Naive thymus-derived CD8-positive, alpha-beta T cell (primary cell): ENCODE results near the gene SCN5A. TPM values are rescaled to one million over a fixed set of nuclear protein-coding genes. Genes with fewer than 3 reads are reported as not detected.

Source experiments
- ATAC-seq, 2 donors: fragments of 150-1000 bp; cut with Tn5 transposase in 1 of 2; sonication (Bioruptor Pico), chemical (Tn5 transposase) in 1 of 2; 1 replicate in 1 of 2; 2 replicates in 1 of 2; pipeline ENCODE4 v1.10.0; 2021; ENCODE audit warnings: mild to moderate bottlenecking in 2 of 2, moderate library complexity in 2 of 2
- POLR2A ChIA-PET: fragments of 350-600 bp; sonication (Branson Sonifier 250); formaldehyde crosslinking; loops from one replicate; lab custom pipeline; 2021; ENCODE audit warnings: antibody characterized with exemption; lab: Charles Lee
- DNase-seq, 10 donors: peaks; one replicate each; pipeline versions ENCODE4 v3.0.0 to v3.0.0-alpha.2; 2020 to 2022
- H3K27ac Mint-ChIP-seq, 10 donors: one replicate each; pipeline ENCODE4 v1.8.0; 2020 to 2022; ENCODE audit warnings: mild to moderate bottlenecking in 10 of 10, mixed read lengths in 10 of 10, moderate library complexity in 4 of 10, inconsistent platforms in 1 of 10
- H3K27me3 Mint-ChIP-seq, 5 donors: one replicate each; pipeline ENCODE4 v1.8.0; 2021 to 2022; ENCODE audit warnings: mixed read lengths in 5 of 5
- H3K36me3 Mint-ChIP-seq, 3 donors: one replicate each; pipeline ENCODE4 v1.8.0; 2020 to 2022; ENCODE audit warnings: mixed read lengths in 3 of 3, mild to moderate bottlenecking in 2 of 3, inconsistent platforms in 1 of 3
- H3K4me1 Mint-ChIP-seq, 4 donors: one replicate each; pipeline ENCODE4 v1.8.0; 2021 to 2022; ENCODE audit warnings: mixed read lengths in 4 of 4
- H3K4me3 Mint-ChIP-seq, 10 donors: one replicate each; pipeline ENCODE4 v1.8.0; 2020 to 2022; ENCODE audit warnings: mild to moderate bottlenecking in 10 of 10, mixed read lengths in 10 of 10, moderate library complexity in 6 of 10, inconsistent platforms in 1 of 10
- H3K9me3 Mint-ChIP-seq, 9 donors: one replicate each; pipeline ENCODE4 v1.8.0; 2020 to 2022; ENCODE audit warnings: mixed read lengths in 9 of 9, mild to moderate bottlenecking in 3 of 9, inconsistent platforms in 1 of 9, moderate library complexity in 1 of 9
- polyA plus RNA-seq, 3 donors: library from polyadenylated mRNA; unstranded; fragments of 300-500 nt; fragmentation: Illumina TruSeq; gene quantifications; one replicate each; pipeline ENCODE4 v1.2.3, GENCODE V29; 2021
- total RNA-seq, 8 experiments: library from RNA in 2 of 8; stranded (reverse) in 2 of 8; gene quantifications; one replicate each; pipeline ENCODE4 v1.2.3 and lab custom pipeline; 2021 to 2026

SCN5A gene
- total and polyA plus RNA-seq, 5 experiments from 2014 or later: 0.25 to 0.55 TPM; not detected in 3

- H3K4me1 Mint-ChIP-seq: no peaks in the 10 kb centered on the region
- POLR2A ChIA-PET: no interaction called here
- no peak overlapping the region for H3K27ac Mint-ChIP-seq
- no peak overlapping the region for H3K4me3 Mint-ChIP-seq
- peaks cover 0 to 4% (median 0%) of the 10 kb centered on the region in 9 donors for H3K9me3 Mint-ChIP-seq
- peaks cover 0 to 2% (median under 1%) of the 10 kb centered on the region in 5 donors for H3K27me3 Mint-ChIP-seq
- ATAC-seq (no peak), DNase-seq (peak in 1 of 10 donors; percentile 61)
- H3K36me3 Mint-ChIP-seq: no peaks in the 10 kb centered on the region
Measured at GRCh38 chr3:38603731-38604131, 45.8 kb downstream of the SCN5A start.

GRCh38 chr3:38602576-38603250 is 46.8 kb downstream of the SCN5A start:
- peaks cover 0 to 1% (median 0%) of the 10 kb centered on the region in 4 donors for H3K4me1 Mint-ChIP-seq
- ATAC-seq (no peak), DNase-seq (peak in 1 of 10 donors; percentile 34)
- no peak overlapping the region for H3K4me3 Mint-ChIP-seq
- H3K9me3 Mint-ChIP-seq: peaks cover 0 to 4% (median 0%) of the 10 kb centered on the region in 9 donors
- peaks cover 6 to 12% (median 11%) of the 10 kb centered on the region in 5 donors for H3K27me3 Mint-ChIP-seq
- no peaks in the 10 kb centered on the region for H3K36me3 Mint-ChIP-seq
- POLR2A ChIA-PET: no interaction called here
- no peak overlapping the region for H3K27ac Mint-ChIP-seq

- no peak for ATAC-seq
- H3K9me3 Mint-ChIP-seq: peaks cover 0 to 4% (median 0%) of the 10 kb centered on the region in 9 donors
- no peak overlapping the region for H3K4me3 Mint-ChIP-seq
- H3K27ac Mint-ChIP-seq: no peak overlapping the region
- H3K27me3 Mint-ChIP-seq: peaks cover 9 to 19% (median 17%) of the 10 kb centered on the region in 5 donors
- H3K36me3 Mint-ChIP-seq: no peaks in the 10 kb centered on the region
- POLR2A ChIA-PET: no interaction called here
- DNase-seq: peak in 1 of 10 donors; percentile 22
- peaks cover 0 to 1% (median 0%) of the 10 kb centered on the region in 4 donors for H3K4me1 Mint-ChIP-seq
Measured at GRCh38 chr3:38601956-38602550, 47.4 kb downstream of the SCN5A start.

- ATAC-seq (no peak), DNase-seq (peak in 1 of 10 donors; percentile 13)
- Mint-ChIP-seq H3K9me3 (peaks cover 0 to 4% (median 0%) of the 10 kb centered on the region in 9 donors), H3K4me3 (no peak overlapping the region), H3K4me1 (peaks cover 0 to 1% (median 0%) of the 10 kb centered on the region in 4 donors), H3K36me3 (no peaks in the 10 kb centered on the region), H3K27ac (no peak overlapping the region), H3K27me3 (peaks cover 12 to 27% (median 21%) of the 10 kb centered on the region in 5 donors)
- POLR2A ChIA-PET: no interaction called here
Measured at GRCh38 chr3:38600551-38600950, 48.9 kb downstream of the SCN5A start.

DNA sequence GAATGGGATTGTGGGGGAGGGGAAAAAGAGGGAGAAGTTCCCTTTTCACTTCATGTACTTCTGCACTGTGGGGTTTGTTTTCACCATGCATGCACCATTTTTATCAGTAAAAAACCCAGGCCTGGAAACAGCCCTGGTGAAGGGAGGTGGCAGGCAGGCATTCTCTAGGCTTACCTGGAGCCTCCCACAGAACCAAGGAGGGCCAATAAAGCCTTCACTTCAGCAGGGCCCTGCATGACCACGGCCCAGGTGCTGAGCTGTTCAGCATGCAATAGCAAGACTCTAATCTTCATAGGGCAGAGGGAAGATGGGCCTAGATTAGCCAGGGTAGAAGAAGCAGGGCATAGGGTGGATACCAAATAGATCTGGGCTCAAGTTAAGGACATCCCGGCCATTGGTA is 49.6 kb downstream of the SCN5A start:
- Mint-ChIP-seq H3K4me1 (peaks cover 0 to 1% (median 0%) of the 10 kb centered on the region in 4 donors), H3K9me3 (peaks cover 0 to 4% (median 0%) of the 10 kb centered on the region in 9 donors), H3K4me3 (no peak overlapping the region), H3K27me3 (peaks cover 12 to 27% (median 25%) of the 10 kb centered on the region in 5 donors), H3K27ac (no peak overlapping the region), H3K36me3 (no peaks in the 10 kb centered on the region)
- DNase-seq: peak in 1 of 10 donors; percentile 4
- no peak for ATAC-seq
- POLR2A ChIA-PET: no interaction called here

DNA sequence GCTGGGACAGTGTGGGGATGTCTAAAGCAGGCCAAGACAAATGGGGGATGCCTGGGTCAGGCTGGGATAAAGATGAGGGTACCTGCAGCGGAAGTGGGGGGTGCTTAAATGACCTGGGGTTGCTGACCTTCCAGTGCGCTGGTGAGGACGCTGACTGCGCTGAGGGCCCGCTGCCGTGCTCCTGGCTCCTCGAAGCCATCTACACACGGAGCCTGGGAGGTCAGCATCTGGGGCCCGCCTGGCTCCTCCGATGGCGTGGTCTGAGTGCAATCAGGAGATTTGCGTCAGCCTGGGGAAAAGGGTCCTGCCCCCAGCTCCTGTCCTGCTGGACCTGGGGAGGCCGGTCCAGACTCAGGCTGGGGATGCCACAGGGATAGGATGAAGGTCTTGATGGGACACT is 50.7 kb downstream of the SCN5A start:
- Mint-ChIP-seq H3K36me3 (no peaks in the 10 kb centered on the region), H3K27ac (peak overlapping the region in 1 of 10 donors; percentile 16), H3K4me3 (no peak overlapping the region), H3K27me3 (peaks cover 12 to 27% (median 27%) of the 10 kb centered on the region in 5 donors), H3K9me3 (peaks cover 0 to 4% (median 0%) of the 10 kb centered on the region in 9 donors), H3K4me1 (peaks cover 0 to 1% (median 0%) of the 10 kb centered on the region in 4 donors)
- no peak for ATAC-seq
- POLR2A ChIA-PET: no interaction called here
- peak in 1 of 10 donors; percentile 54 for DNase-seq

- Mint-ChIP-seq H3K27me3 (peaks cover 12 to 29% (median 27%) of the 10 kb centered on the region in 5 donors), H3K4me3 (no peak overlapping the region), H3K27ac (peak overlapping the region in 1 of 10 donors; percentile 20), H3K4me1 (peaks cover 0 to 1% (median 0%) of the 10 kb centered on the region in 4 donors), H3K36me3 (no peaks in the 10 kb centered on the region), H3K9me3 (peaks cover 0 to 4% (median 0%) of the 10 kb centered on the region in 9 donors)
- POLR2A ChIA-PET: no interaction called here
- ATAC-seq: no peak
- DNase-seq: peak in 1 of 10 donors; percentile 37
Measured at GRCh38 chr3:38597502-38598060, 51.9 kb downstream of the SCN5A start.

GRCh38 chr3:38595393-38595792 is 54.1 kb downstream of the SCN5A start:
- DNase-seq (no peak), ATAC-seq (no peak)
- peaks cover 0 to 1% (median 0%) of the 10 kb centered on the region in 4 donors for H3K4me1 Mint-ChIP-seq
- no peak overlapping the region for H3K4me3 Mint-ChIP-seq
- peaks cover 12 to 29% (median 27%) of the 10 kb centered on the region in 5 donors for H3K27me3 Mint-ChIP-seq
- POLR2A ChIA-PET: no interaction called here
- H3K27ac Mint-ChIP-seq: no peak overlapping the region
- H3K36me3 Mint-ChIP-seq: no peaks in the 10 kb centered on the region
- H3K9me3 Mint-ChIP-seq: no peaks in the 10 kb centered on the region

- H3K4me1 Mint-ChIP-seq: no peaks in the 10 kb centered on the region
- POLR2A ChIA-PET: no interaction called here
- no peak overlapping the region for H3K27ac Mint-ChIP-seq
- no peaks in the 10 kb centered on the region for H3K36me3 Mint-ChIP-seq
- no peak overlapping the region for H3K4me3 Mint-ChIP-seq
- no peaks in the 10 kb centered on the region for H3K9me3 Mint-ChIP-seq
- ATAC-seq: no peak
- DNase-seq: no peak
- H3K27me3 Mint-ChIP-seq: peaks cover 0 to 15% (median 8%) of the 10 kb centered on the region in 5 donors
Measured at GRCh38 chr3:38590521-38590920, 59.0 kb downstream of the SCN5A start.

GRCh38 chr3:38588995-38589937 is 60.2 kb downstream of the SCN5A start:
- peak overlapping the region in 1 of 10 donors; percentile 6 for H3K27ac Mint-ChIP-seq
- no peak for DNase-seq

GRCh38 chr3:38588371-38588971 is 61.0 kb downstream of the SCN5A start:
- no peaks in the 10 kb centered on the region for H3K9me3 Mint-ChIP-seq
- POLR2A ChIA-PET: no interaction called here
- no peaks in the 10 kb centered on the region for H3K4me1 Mint-ChIP-seq
- H3K27ac Mint-ChIP-seq: no peak overlapping the region
- no peak overlapping the region for H3K4me3 Mint-ChIP-seq
- peak in 1 of 10 donors; percentile 10 for DNase-seq
- no peaks in the 10 kb centered on the region for H3K36me3 Mint-ChIP-seq
- H3K27me3 Mint-ChIP-seq: peaks cover 0 to 8% (median 6%) of the 10 kb centered on the region in 5 donors
- no peak for ATAC-seq

More at GRCh38 chr3:38588995-38589937, 60.2 kb downstream of the SCN5A start:
- no peaks in the 10 kb centered on the region for H3K4me1 Mint-ChIP-seq
- H3K36me3 Mint-ChIP-seq: no peaks in the 10 kb centered on the region
- peaks cover 0 to 10% (median 8%) of the 10 kb centered on the region in 5 donors for H3K27me3 Mint-ChIP-seq
- POLR2A ChIA-PET: no interaction called here
- H3K9me3 Mint-ChIP-seq: no peaks in the 10 kb centered on the region
- no peak overlapping the region for H3K4me3 Mint-ChIP-seq
- no peak for ATAC-seq
